Smooth muscle cell (in vitro differentiated cells): ENCODE measurements around the gene ANKH. TPM values are rescaled to one million over a fixed set of nuclear protein-coding genes. Genes with fewer than 3 reads are reported as not detected.

ENCODE experiments used
- DNase-seq: peaks from one replicate; lab custom pipeline; 2025; ENCODE audit not compliant: unreplicated experiment; lab: John Stamatoyannopoulos, UW
- H2AFZ ChIP-seq: fragments of 200-600 bp; sonication (generic); 2 replicates; pipeline ENCODE4 v1.6.0; 2016; ENCODE audit warnings: antibody characterized with exemption, low read depth, mild to moderate bottlenecking
- H3F3A ChIP-seq: fragments of 200-600 bp; sonication (generic); 2 replicates; pipeline ENCODE4 v1.6.0; 2017; ENCODE audit warnings: antibody characterized with exemption, low read depth
- H3K27ac ChIP-seq: fragments of 200-600 bp; sonication (generic); 2 replicates; pipeline ENCODE4 v1.5.1; 2016; ENCODE audit warnings: low read depth, mild to moderate bottlenecking
- H3K27me3 ChIP-seq: fragments of 200-600 bp; sonication (generic); 2 replicates; pipeline ENCODE4 v1.6.1; 2016; ENCODE audit warnings: low read depth, mild to moderate bottlenecking
- H3K36me3 ChIP-seq: fragments of 200-600 bp; sonication (generic); 2 replicates; pipeline ENCODE4 v1.5.1; 2016; ENCODE audit warnings: low read depth
- H3K4me1 ChIP-seq: fragments of 200-600 bp; sonication (generic); 2 replicates; pipeline ENCODE4 v1.5.1; 2016; ENCODE audit warnings: low read depth
- H3K4me2 ChIP-seq: fragments of 200-600 bp; sonication (generic); 2 replicates; pipeline ENCODE4 v1.6.0; 2016; ENCODE audit warnings: mild to moderate bottlenecking
- H3K4me3 ChIP-seq: fragments of 200-600 bp; sonication (generic); 2 replicates; pipeline ENCODE4 v1.5.1; 2016; ENCODE audit warnings: mild to moderate bottlenecking
- H3K79me2 ChIP-seq: fragments of 200-600 bp; sonication (generic); 2 replicates; pipeline ENCODE4 v1.6.0; 2016; ENCODE audit warnings: low read depth, mild to moderate bottlenecking
- H3K9ac ChIP-seq: fragments of 200-600 bp; sonication (generic); 2 replicates; pipeline ENCODE4 v1.6.0; 2016; ENCODE audit warnings: low read depth
- H3K9me3 ChIP-seq: fragments of 200-600 bp; sonication (generic); replicated peaks from 2 replicates; pipeline ENCODE4 v1.5.1; 2016; ENCODE audit warnings: low read depth
- H4K20me1 ChIP-seq: fragments of 200-600 bp; sonication (generic); 2 replicates; pipeline ENCODE4 v1.6.0; 2016; ENCODE audit warnings: low read depth
- CTCF ChIP-seq: fragments of 200-600 bp; sonication (generic); IDR thresholded peaks from 2 replicates; pipeline ENCODE4 v1.5.1; 2017; ENCODE audit warnings: borderline replicate concordance, mild to moderate bottlenecking, antibody characterized with exemption; ENCODE audit not compliant: insufficient read depth, poor library complexity, severe bottlenecking
- WGBS: methylation state at CpG from one replicate; pipeline ENCODE4 v1.1.7; 2016; ENCODE audit warnings: low lambda C conversion rate; 5-methylcytosine and 5-hydroxymethylcytosine counted together
- polyA plus RNA-seq: library from polyadenylated mRNA; unstranded; fragments of >200 nt; fragmentation: Nextera tagmentation; extraction: Ambion mirVana; gene quantifications from 2 replicates; pipeline ENCODE4 v1.2.1, GENCODE V29; 2016
- total RNA-seq: library from RNA; depleted of rRNA; stranded (reverse); fragments of >200 nt; gene quantifications from 2 replicates; pipeline ENCODE4 v1.2.3, GENCODE V29; 2014

Gene ANKH
- total and polyA plus RNA-seq, 2 experiments from 2014 or later: 48.0 to 56.6 TPM

- Histone ChIP-seq H3K79me2 (no peaks in the 10 kb centered on the region), H3K4me3 (no peak overlapping the region), H3K36me3 (no peaks in the 10 kb centered on the region), H3K9ac (no peak overlapping the region), H3K27ac (peak overlapping the region; percentile 56), H2AFZ (no peak overlapping the region), H3K27me3 (no peaks in the 10 kb centered on the region), H3K9me3 (no peaks in the 10 kb centered on the region), H4K20me1 (no peaks in the 10 kb centered on the region), H3K4me2 (no peak overlapping the region), H3K4me1 (peaks cover 3% of the 10 kb centered on the region), H3F3A (no peaks in the 10 kb centered on the region)
- WGBS: 58% methylated on average over 5 of the region's 5 CpGs
- DNase-seq: no peak
- no peak for TF ChIP-seq CTCF
These were observed 41.5 kb upstream of the ANKH start for GRCh38 chr5:14913096-14913495.

GRCh38 chr5:14912206-14912605 lies 40.6 kb upstream of the ANKH start:
- H3K27me3 ChIP-seq: no peaks in the 10 kb centered on the region
- WGBS: 86% methylated on average over 7 of the region's 7 CpGs
- no peak overlapping the region for H3K9ac ChIP-seq
- H3K27ac ChIP-seq: no peak overlapping the region
- DNase-seq: no peak
- peaks cover 3% of the 10 kb centered on the region for H3K4me1 ChIP-seq
- H3K9me3 ChIP-seq: no peaks in the 10 kb centered on the region
- H3K79me2 ChIP-seq: no peaks in the 10 kb centered on the region
- no peak overlapping the region for H2AFZ ChIP-seq
- H3F3A ChIP-seq: no peaks in the 10 kb centered on the region
- H3K4me2 ChIP-seq: no peak overlapping the region
- H3K36me3 ChIP-seq: no peaks in the 10 kb centered on the region
- H4K20me1 ChIP-seq: no peaks in the 10 kb centered on the region
- no peak overlapping the region for H3K4me3 ChIP-seq
- no peak for TF ChIP-seq CTCF

GRCh38 chr5:14909369-14909768 lies 37.8 kb upstream of the ANKH start:
- no peaks in the 10 kb centered on the region for H3K79me2 ChIP-seq
- no peaks in the 10 kb centered on the region for H4K20me1 ChIP-seq
- no peaks in the 10 kb centered on the region for H3K27me3 ChIP-seq
- no peak for TF ChIP-seq CTCF
- H3K4me2 ChIP-seq: no peak overlapping the region
- H3K36me3 ChIP-seq: no peaks in the 10 kb centered on the region
- no peaks in the 10 kb centered on the region for H3K9me3 ChIP-seq
- H3F3A ChIP-seq: no peaks in the 10 kb centered on the region
- H3K4me3 ChIP-seq: no peak overlapping the region
- DNase-seq: no peak
- H2AFZ ChIP-seq: no peak overlapping the region
- H3K9ac ChIP-seq: no peak overlapping the region
- no peaks in the 10 kb centered on the region for H3K4me1 ChIP-seq
- WGBS: 91% methylated on average over 2 of the region's 2 CpGs
- H3K27ac ChIP-seq: no peak overlapping the region

- no peak for DNase-seq
- Histone ChIP-seq H3K4me3 (no peak overlapping the region), H3F3A (no peaks in the 10 kb centered on the region)
These were observed 36.6 kb upstream of the ANKH start for GRCh38 chr5:14908172-14908571.

More at GRCh38 chr5:14908172-14908571, 36.6 kb upstream of the ANKH start:
- no peaks in the 10 kb centered on the region for H3K36me3 ChIP-seq
- H3K79me2 ChIP-seq: no peaks in the 10 kb centered on the region
- H3K4me1 ChIP-seq: no peaks in the 10 kb centered on the region
- no peak overlapping the region for H3K9ac ChIP-seq
- H2AFZ ChIP-seq: no peak overlapping the region
- no peaks in the 10 kb centered on the region for H3K9me3 ChIP-seq
- no peak overlapping the region for H3K27ac ChIP-seq
- H3K27me3 ChIP-seq: no peaks in the 10 kb centered on the region
- no peak overlapping the region for H3K4me2 ChIP-seq
- WGBS: 60% methylated on average over 6 of the region's 6 CpGs
- H4K20me1 ChIP-seq: no peaks in the 10 kb centered on the region
- TF ChIP-seq CTCF: no peak
